Fibroblast of lung (primary cell): Measurements from ENCODE around the gene CX3CL1. TPM values are rescaled to one million over a fixed set of nuclear protein-coding genes. Genes with fewer than 3 reads are reported as not detected.

Experiments
- DNase-seq, 2 donors: peaks; one replicate each; pipeline versions ENCODE4 v3.0.0 to v3.0.0-alpha.2; 2010; ENCODE audit warnings: low read depth in 2 of 2
- H2AFZ ChIP-seq: 2 replicates; pipeline ENCODE4 v1.5.1; 2012; ENCODE audit warnings: low read length, control low read depth, inconsistent platforms
- H3K27ac ChIP-seq: 2 replicates; pipeline ENCODE4 v1.5.1; 2011; ENCODE audit warnings: low read length, control low read depth; ENCODE audit not compliant: insufficient read depth
- H3K27me3 ChIP-seq: 2 replicates; pipeline ENCODE4 v1.5.1; 2011; ENCODE audit warnings: mild to moderate bottlenecking, low read length; ENCODE audit not compliant: control insufficient read depth, insufficient read depth
- H3K36me3 ChIP-seq: 2 replicates; pipeline ENCODE4 v1.5.1; 2011; ENCODE audit warnings: low read length; ENCODE audit not compliant: control insufficient read depth, insufficient read depth
- H3K4me1 ChIP-seq: 2 replicates; pipeline ENCODE4 v1.5.1; 2011; ENCODE audit warnings: low read length; ENCODE audit not compliant: control insufficient read depth, insufficient read depth; ENCODE audit errors: extremely low read depth
- H3K4me2 ChIP-seq: 2 replicates; pipeline ENCODE4 v1.5.1; 2011; ENCODE audit warnings: low read length, control low read depth; ENCODE audit not compliant: insufficient read depth; ENCODE audit errors: extremely low read depth
- H3K4me3 ChIP-seq, 4 experiments: fragments of 200-600 bp in 1 of 4; sonication (generic) in 1 of 4; replicated peaks in 1 of 4; 2 replicates each; pipeline ENCODE4 v1.5.1; 2011 to 2016; ENCODE audit warnings: low read length in 4 of 4, low read depth in 3 of 4, mild to moderate bottlenecking in 3 of 4, control low read depth in 2 of 4, inconsistent platforms in 1 of 4, mixed read lengths in 1 of 4; ENCODE audit not compliant: insufficient read depth in 1 of 4; ENCODE audit errors: control extremely low read depth in 1 of 4
- H3K79me2 ChIP-seq: 2 replicates; pipeline ENCODE4 v1.5.1; 2012; ENCODE audit warnings: mild to moderate bottlenecking, low read length, inconsistent platforms; ENCODE audit not compliant: control insufficient read depth, insufficient read depth
- H3K9ac ChIP-seq: 2 replicates; pipeline ENCODE4 v1.5.1; 2011; ENCODE audit warnings: mild to moderate bottlenecking, low read length, control low read depth; ENCODE audit not compliant: insufficient read depth
- H3K9me3 ChIP-seq: 2 replicates; pipeline ENCODE4 v1.5.1; 2012; ENCODE audit warnings: low read depth, low read length; ENCODE audit not compliant: control insufficient read depth, insufficient read depth
- H4K20me1 ChIP-seq: 2 replicates; pipeline ENCODE4 v1.5.1; 2011; ENCODE audit warnings: low read length; ENCODE audit not compliant: control insufficient read depth, insufficient read depth; ENCODE audit errors: extremely low read depth
- CTCF ChIP-seq, 2 donors: IDR thresholded peaks in 1 of 2; conservative IDR thresholded peaks in 1 of 2; 1 replicate in 1 of 2; 2 replicates in 1 of 2; pipeline ENCODE4 v1.5.1; 2011 to 2012; ENCODE audit warnings: low read length in 2 of 2, control low read depth in 1 of 2, inconsistent platforms in 1 of 2, low read depth in 1 of 2, mild to moderate bottlenecking in 1 of 2
- EZH2 ChIP-seq: IDR thresholded peaks from 2 replicates; pipeline ENCODE4 v1.5.1; 2012; ENCODE audit warnings: low read length, control low read depth, mild to moderate bottlenecking; ENCODE audit errors: missing control alignments
- polyA plus RNA-seq, 2 donors: library from polyadenylated mRNA; depleted of rRNA in 1 of 2; stranded (reverse) in 1 of 2; unstranded in 1 of 2; fragments of >200 nt; gene quantifications; 2 replicates each; pipeline ENCODE4 v1.2.1, GENCODE V29; 2011 to 2012; ENCODE audit warnings: missing spikeins in 1 of 2
- total RNA-seq: library from RNA; depleted of rRNA; stranded (reverse); fragments of >200 nt; gene quantifications from 2 replicates; pipeline ENCODE4 v1.2.1, GENCODE V29; 2014

Gene CX3CL1
- total and polyA plus RNA-seq, 2 donors (not counting 1 experiment from before 2014, with no cell fraction given): not detected

GRCh38 chr16:57401943-57402640 is 29.8 kb downstream of the CX3CL1 start:
- H3K4me1 ChIP-seq: no peaks in the 10 kb centered on the region
- TF ChIP-seq CTCF (conservative IDR thresholded peaks at IDR 0.05 in 1 of 2, IDR thresholded peaks at IDR 0.05 in 1 of 2; ENCODE audit: low read depth in 1 of 2, low read length in 2 of 2): no peak
- no peak overlapping the region for H3K27ac ChIP-seq
- H4K20me1 ChIP-seq: no peaks in the 10 kb centered on the region
- no peaks in the 10 kb centered on the region for H3K36me3 ChIP-seq
- no peak overlapping the region for H2AFZ ChIP-seq
- H3K79me2 ChIP-seq: no peaks in the 10 kb centered on the region
- H3K9me3 ChIP-seq: no peaks in the 10 kb centered on the region
- no peak overlapping the region for H3K9ac ChIP-seq
- H3K4me2 ChIP-seq: no peak overlapping the region
- DNase-seq: no peak
- H3K4me3 ChIP-seq: no peak overlapping the region
- peaks cover 3% of the 10 kb centered on the region for H3K27me3 ChIP-seq

DNA sequence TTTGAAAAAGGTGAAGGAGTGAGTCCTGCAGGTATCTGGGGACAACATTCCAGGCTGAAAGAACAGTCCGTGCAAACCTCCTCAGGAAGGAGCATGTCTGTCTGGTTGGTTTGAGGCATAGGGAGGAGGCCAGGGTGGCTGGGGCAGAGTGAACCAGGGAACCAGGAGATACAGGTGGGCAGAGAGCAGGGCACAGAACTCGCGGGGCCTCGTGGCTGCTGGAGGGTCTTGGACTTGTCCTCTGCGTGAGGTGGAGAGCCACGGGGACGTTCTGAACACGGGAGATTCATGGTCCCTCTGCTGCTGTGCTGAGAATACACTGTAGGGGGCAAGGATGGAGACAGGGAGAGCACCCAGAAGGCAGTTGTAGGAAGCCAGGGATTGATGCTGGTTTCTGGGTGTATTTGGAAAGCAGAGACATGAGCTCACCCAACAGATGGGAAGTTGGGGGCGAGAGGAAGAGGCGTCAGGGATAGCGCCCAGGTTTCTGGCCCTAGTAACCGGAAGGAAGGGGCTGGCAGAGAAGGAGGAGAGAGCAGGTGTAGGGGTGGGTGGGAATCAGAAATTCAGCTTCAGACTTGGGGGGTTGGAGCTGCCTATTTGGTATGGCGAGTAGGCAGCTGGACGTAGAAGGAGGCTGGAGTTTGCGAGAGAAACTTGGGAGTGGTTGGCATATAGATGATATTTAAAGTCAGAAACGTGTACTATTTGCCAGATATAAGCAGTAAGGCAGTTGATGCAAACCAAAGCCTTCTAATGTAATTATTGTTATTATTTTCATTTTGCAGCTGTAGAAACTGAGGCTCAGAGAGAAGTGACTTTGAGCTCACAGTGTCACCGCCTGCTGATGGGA is 31.9 kb downstream of the CX3CL1 start, which contains the start of gene CCL17:
TSS of gene CCL17 (plus strand) at position 803 of the 853 bp plus-strand sequence. CDS start 9,166 bp downstream, outside the sequence.
- TF ChIP-seq EZH2 (no peak), CTCF (conservative IDR thresholded peaks at IDR 0.05 in 1 of 2, IDR thresholded peaks at IDR 0.05 in 1 of 2; ENCODE audit: low read depth in 1 of 2, low read length in 2 of 2) (no peak)
- no peak within 1 kb of the TSS for H3K27ac ChIP-seq
- H4K20me1 ChIP-seq: no peaks in the 10 kb centered on the region
- H3K4me3 ChIP-seq: no peak within 1 kb of the TSS
- no peak for DNase-seq
- H2AFZ ChIP-seq: no peak within 1 kb of the TSS
- peaks cover 3% of the 10 kb centered on the region for H3K27me3 ChIP-seq
- no peaks in the 10 kb centered on the region for H3K79me2 ChIP-seq
- H3K9me3 ChIP-seq: no peaks in the 10 kb centered on the region
- H3K36me3 ChIP-seq: no peaks in the 10 kb centered on the region
- H3K4me1 ChIP-seq: no peaks in the 10 kb centered on the region
- H3K4me2 ChIP-seq: no peak within 1 kb of the TSS
- no peak within 1 kb of the TSS for H3K9ac ChIP-seq

GRCh38 chr16:57405097-57405496 is 32.8 kb downstream of the CX3CL1 start:
- H3K4me3 ChIP-seq: no peak overlapping the region
- no peak overlapping the region for H3K4me2 ChIP-seq
- no peak overlapping the region for H2AFZ ChIP-seq
- H3K27ac ChIP-seq: no peak overlapping the region
- TF ChIP-seq EZH2 (no peak), CTCF (conservative IDR thresholded peaks at IDR 0.05 in 1 of 2, IDR thresholded peaks at IDR 0.05 in 1 of 2; ENCODE audit: low read depth in 1 of 2, low read length in 2 of 2) (no peak)
- H3K9ac ChIP-seq: no peak overlapping the region
- H3K36me3 ChIP-seq: no peaks in the 10 kb centered on the region
- no peaks in the 10 kb centered on the region for H3K9me3 ChIP-seq
- H3K27me3 ChIP-seq: peaks cover 3% of the 10 kb centered on the region
- H3K79me2 ChIP-seq: no peaks in the 10 kb centered on the region
- DNase-seq: no peak
- H3K4me1 ChIP-seq: no peaks in the 10 kb centered on the region
- no peaks in the 10 kb centered on the region for H4K20me1 ChIP-seq
